Upper lobe of left lung (tissue), 6 donors: ENCODE results near the gene CERS3. TPM values are rescaled to one million over a fixed set of nuclear protein-coding genes. Genes with fewer than 3 reads are reported as not detected.

ENCODE experiments used
- ATAC-seq, 2 donors: fragments of 200-7000 bp; cut with Tn5 transposase; one replicate each; pipeline ENCODE4 v1.9.1; 2022; ENCODE audit warnings: mild to moderate bottlenecking in 2 of 2, moderate library complexity in 2 of 2; ENCODE audit not compliant: low FRiP score in 2 of 2
- DNase-seq, 2 donors: peaks; one replicate each; pipeline ENCODE4 v3.0.0-alpha.2; 2019 to 2020
- H3K27ac ChIP-seq, 4 donors: fragments of 200-600 bp; sonication (generic); one replicate each; pipeline ENCODE4 v1.5.1; 2016 to 2019
- H3K27me3 ChIP-seq, 4 donors: fragments of 200-600 bp; sonication (generic); one replicate each; pipeline ENCODE4 v1.5.1; 2017 to 2019
- H3K36me3 ChIP-seq, 4 donors: fragments of 200-600 bp; sonication (generic); one replicate each; pipeline ENCODE4 v1.5.1; 2016 to 2019
- H3K4me1 ChIP-seq, 4 donors: fragments of 200-600 bp; sonication (generic); one replicate each; pipeline ENCODE4 v1.5.1; 2018 to 2019
- H3K4me3 ChIP-seq, 4 donors: fragments of 200-600 bp; sonication (generic); one replicate each; pipeline ENCODE4 v1.5.1; 2017 to 2019; ENCODE audit warnings: mild to moderate bottlenecking in 2 of 4, moderate library complexity in 1 of 4
- H3K9me3 ChIP-seq, 4 donors: fragments of 200-600 bp; sonication (generic); one replicate each; pipeline ENCODE4 v1.5.1; 2018 to 2019
- CTCF ChIP-seq, 6 experiments: fragments of 450-650 bp in 4 of 6; fragments of 200-600 bp in 2 of 6; sonication (generic) in 2 of 6; IDR thresholded peaks; one replicate each; pipeline ENCODE4 v1.5.1; 2016 to 2019; ENCODE audit warnings: antibody characterized with exemption in 6 of 6
- EP300 ChIP-seq, 4 donors: sonication (generic); formaldehyde crosslinking; IDR thresholded peaks; one replicate each; pipeline ENCODE4 v1.5.1; 2017; ENCODE audit warnings: antibody characterized with exemption in 4 of 4, control low read depth in 2 of 4
- POLR2A ChIP-seq, 4 donors: fragments of 450-650 bp; IDR thresholded peaks; one replicate each; pipeline ENCODE4 v1.5.1; 2016 to 2017; ENCODE audit warnings: antibody characterized with exemption in 4 of 4, mild to moderate bottlenecking in 2 of 4
- POLR2AphosphoS5 ChIP-seq, 2 donors: sonication (generic); formaldehyde crosslinking; IDR thresholded peaks; one replicate each; pipeline ENCODE4 v1.5.1; 2017; ENCODE audit warnings: antibody characterized with exemption in 2 of 2
- WGBS, 2 donors: methylation state at CpG; one replicate each; pipeline ENCODE4 v1.1.5; 2017 to 2018; 5-methylcytosine and 5-hydroxymethylcytosine counted together
- total RNA-seq, 6 donors: library from RNA; depleted of rRNA in 4 of 6; stranded (reverse); fragments of >200 nt in 4 of 6; gene quantifications; one replicate each; pipeline versions ENCODE4 v1.1.0 to v1.2.1, GENCODE V29; 2016 to 2021
- donor health status: DM: no; HTN: no; CAD: no; lungs with moderate emphysema.
- donor health status: DM: no; HTN: yes; CAD: no; lungs with severe emphysema.

Gene CERS3
- total RNA-seq, 6 donors from 2014 or later: 0.33 TPM; not detected in 5

- DNase-seq: peak in 1 of 2 donors; percentile 37
- Histone ChIP-seq H3K4me1 (no peaks in the 10 kb centered on the region), H3K27me3 (no peaks in the 10 kb centered on the region), H3K27ac (no peak overlapping the region), H3K36me3 (no peaks in the 10 kb centered on the region), H3K4me3 (no peak overlapping the region), H3K9me3 (no peaks in the 10 kb centered on the region)
- peak in 1 of 2 donors; percentile 38 for ATAC-seq
- TF ChIP-seq CTCF (IDR thresholded peaks at IDR 0.05): no peak
- TF ChIP-seq EP300 (IDR thresholded peaks at IDR 0.05): no peak
- TF ChIP-seq POLR2AphosphoS5 (IDR thresholded peaks at IDR 0.05): no peak
- no peak for TF ChIP-seq POLR2A (IDR thresholded peaks at IDR 0.05)
- WGBS, 2 donors: 35 to 43% methylated on average over 2 of the region's 2 CpGs
Measured at GRCh38 chr15:100468285-100468684, 60.5 kb downstream of the CERS3 start.

- Histone ChIP-seq H3K4me3 (no peak overlapping the region), H3K4me1 (no peaks in the 10 kb centered on the region), H3K27ac (no peak overlapping the region), H3K27me3 (no peaks in the 10 kb centered on the region), H3K36me3 (no peaks in the 10 kb centered on the region), H3K9me3 (no peaks in the 10 kb centered on the region)
- WGBS, 2 donors: 59 to 65% methylated on average over 4 of the region's 4 CpGs
- TF ChIP-seq POLR2AphosphoS5 (IDR thresholded peaks at IDR 0.05) (no peak), EP300 (IDR thresholded peaks at IDR 0.05) (no peak), CTCF (IDR thresholded peaks at IDR 0.05) (no peak), POLR2A (IDR thresholded peaks at IDR 0.05) (no peak)
- DNase-seq: no peak
- no peak for ATAC-seq
Measured at GRCh38 chr15:100466073-100466472, 62.7 kb downstream of the CERS3 start.

GRCh38 chr15:100464888-100465287, 63.9 kb downstream of the CERS3 start:
- Histone ChIP-seq H3K9me3 (no peaks in the 10 kb centered on the region), H3K27ac (no peak overlapping the region), H3K4me1 (no peaks in the 10 kb centered on the region), H3K4me3 (no peak overlapping the region), H3K27me3 (no peaks in the 10 kb centered on the region), H3K36me3 (no peaks in the 10 kb centered on the region)
- TF ChIP-seq POLR2A (IDR thresholded peaks at IDR 0.05): no peak
- no peak for TF ChIP-seq CTCF (IDR thresholded peaks at IDR 0.05)
- no peak for TF ChIP-seq EP300 (IDR thresholded peaks at IDR 0.05)
- TF ChIP-seq POLR2AphosphoS5 (IDR thresholded peaks at IDR 0.05): no peak
- DNase-seq (no peak), ATAC-seq (no peak)
- 47% methylated on average over 5 of the region's 5 CpGs for WGBS, 2 donors

GRCh38 chr15:100464256-100464655, 64.5 kb downstream of the CERS3 start:
- no peak overlapping the region for H3K27ac ChIP-seq
- 64 to 69% methylated on average over 3 of the region's 3 CpGs for WGBS, 2 donors
- no peaks in the 10 kb centered on the region for H3K27me3 ChIP-seq
- TF ChIP-seq EP300 (IDR thresholded peaks at IDR 0.05) (no peak), CTCF (IDR thresholded peaks at IDR 0.05) (no peak)
- DNase-seq: no peak
- no peak for ATAC-seq
- H3K4me3 ChIP-seq: no peak overlapping the region
- H3K36me3 ChIP-seq: no peaks in the 10 kb centered on the region
- no peaks in the 10 kb centered on the region for H3K4me1 ChIP-seq
- H3K9me3 ChIP-seq: no peaks in the 10 kb centered on the region

GRCh38 chr15:100463515-100463914, 65.2 kb downstream of the CERS3 start:
- no peaks in the 10 kb centered on the region for H3K27me3 ChIP-seq
- H3K36me3 ChIP-seq: no peaks in the 10 kb centered on the region
- TF ChIP-seq POLR2A (IDR thresholded peaks at IDR 0.05) (no peak), CTCF (IDR thresholded peaks at IDR 0.05) (no peak), POLR2AphosphoS5 (IDR thresholded peaks at IDR 0.05) (no peak), EP300 (IDR thresholded peaks at IDR 0.05) (no peak)
- ATAC-seq (no peak), DNase-seq (no peak)
- 89 to 95% methylated on average over 4 of the region's 4 CpGs for WGBS, 2 donors
- no peaks in the 10 kb centered on the region for H3K4me1 ChIP-seq
- H3K27ac ChIP-seq: no peak overlapping the region
- no peak overlapping the region for H3K4me3 ChIP-seq
- H3K9me3 ChIP-seq: no peaks in the 10 kb centered on the region
